ENCODE results near the gene TTN.

DNA sequence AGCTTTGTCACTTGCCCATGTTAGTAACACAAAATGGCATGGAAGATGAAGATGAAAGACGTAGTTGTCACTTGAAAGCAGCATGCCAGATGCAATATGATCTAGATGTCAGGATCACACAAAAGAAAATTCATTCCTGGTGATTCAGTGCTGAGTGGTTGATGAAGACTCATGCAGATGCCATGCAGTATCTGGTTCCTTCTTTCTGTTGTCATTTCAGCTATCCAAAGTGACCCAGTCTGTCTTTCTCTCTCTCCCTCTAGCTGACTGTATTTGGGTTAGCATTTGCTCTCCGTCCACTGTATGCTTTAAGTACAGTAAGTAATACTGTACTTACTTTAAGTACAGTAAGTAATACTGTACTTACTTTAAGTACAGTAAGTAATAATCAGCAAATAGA lies 50.4 kb downstream of the TTN start:
- TF ChIP-seq EZH2 (IDR thresholded peaks at IDR 0.05; ENCODE audit: low read length, unreplicated experiment) (no peak), EZH2phosphoT487 (IDR thresholded peaks at IDR 0.05; ENCODE audit: borderline replicate concordance, low read length) (no peak)
- TF ChIP-seq, protein P1, sequence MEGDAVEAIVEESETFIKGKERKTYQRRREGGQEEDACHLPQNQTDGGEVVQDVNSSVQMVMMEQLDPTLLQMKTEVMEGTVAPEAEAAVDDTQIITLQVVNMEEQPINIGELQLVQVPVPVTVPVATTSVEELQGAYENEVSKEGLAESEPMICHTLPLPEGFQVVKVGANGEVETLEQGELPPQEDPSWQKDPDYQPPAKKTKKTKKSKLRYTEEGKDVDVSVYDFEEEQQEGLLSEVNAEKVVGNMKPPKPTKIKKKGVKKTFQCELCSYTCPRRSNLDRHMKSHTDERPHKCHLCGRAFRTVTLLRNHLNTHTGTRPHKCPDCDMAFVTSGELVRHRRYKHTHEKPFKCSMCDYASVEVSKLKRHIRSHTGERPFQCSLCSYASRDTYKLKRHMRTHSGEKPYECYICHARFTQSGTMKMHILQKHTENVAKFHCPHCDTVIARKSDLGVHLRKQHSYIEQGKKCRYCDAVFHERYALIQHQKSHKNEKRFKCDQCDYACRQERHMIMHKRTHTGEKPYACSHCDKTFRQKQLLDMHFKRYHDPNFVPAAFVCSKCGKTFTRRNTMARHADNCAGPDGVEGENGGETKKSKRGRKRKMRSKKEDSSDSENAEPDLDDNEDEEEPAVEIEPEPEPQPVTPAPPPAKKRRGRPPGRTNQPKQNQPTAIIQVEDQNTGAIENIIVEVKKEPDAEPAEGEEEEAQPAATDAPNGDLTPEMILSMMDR (conservative IDR thresholded peaks at IDR 0.05; ENCODE audit: low read depth, low read length): no peak

Data from PC-3 (cell line).